ENCODE results near the gene RAB7A.

- TF ChIP-seq REST (IDR thresholded peaks at IDR 0.05; ENCODE audit: insufficient replicate concordance, low read depth) (no peak), CTCF (IDR thresholded peaks at IDR 0.05; ENCODE audit: insufficient read depth, low read length) (no peak), POLR2AphosphoS5 (IDR thresholded peaks at IDR 0.05; ENCODE audit: low read depth) (no peak), SPI1 (IDR thresholded peaks at IDR 0.05; ENCODE audit: borderline replicate concordance, low read depth) (no peak)
These were observed 97.0 kb downstream of the RAB7A start for GRCh38 chr3:128823008-128823407.
